Endothelial cell (in vitro differentiated cells): ENCODE data around the gene EEF1G. TPM values are rescaled to one million over a fixed set of nuclear protein-coding genes. Genes with fewer than 3 reads are reported as not detected.

Experiments
- DNase-seq: peaks from one replicate; pipeline ENCODE4 v3.0.0; 2021; ENCODE audit warnings: low spot score
- H3K27ac Mint-ChIP-seq: one replicate; pipeline ENCODE4 v1.8.0; 2021; ENCODE audit warnings: mixed read lengths, inconsistent platforms; ENCODE audit not compliant: unreplicated experiment
- H3K27me3 Mint-ChIP-seq: one replicate; pipeline ENCODE4 v1.8.0; 2021; ENCODE audit warnings: mild to moderate bottlenecking, moderate library complexity, mixed read lengths, inconsistent platforms; ENCODE audit not compliant: unreplicated experiment
- H3K36me3 Mint-ChIP-seq: one replicate; pipeline ENCODE4 v1.8.0; 2021; ENCODE audit warnings: mild to moderate bottlenecking, low read depth, mixed read lengths, inconsistent platforms; ENCODE audit not compliant: unreplicated experiment
- H3K4me1 Mint-ChIP-seq: one replicate; pipeline ENCODE4 v1.8.0; 2021; ENCODE audit warnings: mild to moderate bottlenecking, mixed read lengths, inconsistent platforms; ENCODE audit not compliant: unreplicated experiment
- H3K4me3 Mint-ChIP-seq: one replicate; pipeline ENCODE4 v1.8.0; 2021; ENCODE audit warnings: mild to moderate bottlenecking, mixed read lengths, inconsistent platforms; ENCODE audit not compliant: unreplicated experiment
- H3K9me3 Mint-ChIP-seq: one replicate; pipeline ENCODE4 v1.8.0; 2021; ENCODE audit warnings: mixed read lengths, inconsistent platforms; ENCODE audit not compliant: unreplicated experiment
- total RNA-seq: library from RNA; stranded (reverse); fragmentation: NEBNext Ultra II Directional; extraction: Animal tissue kit (Norgen Biotek cat#: 25700); gene quantifications from one replicate; pipeline ENCODE4 v1.2.1, GENCODE V29; 2021; ENCODE audit not compliant: unreplicated experiment
- TF ChIP-seq, protein P1 (sequence below): fragments of 200-600 bp; sonication (generic); IDR thresholded peaks from one replicate; pipeline ENCODE4 v1.5.0; 2021; ENCODE audit warnings: antibody characterized with exemption; ENCODE audit not compliant: unreplicated experiment

The EEF1G gene
- total RNA-seq, 1 donor from 2014 or later: 1,951 TPM

DNA sequence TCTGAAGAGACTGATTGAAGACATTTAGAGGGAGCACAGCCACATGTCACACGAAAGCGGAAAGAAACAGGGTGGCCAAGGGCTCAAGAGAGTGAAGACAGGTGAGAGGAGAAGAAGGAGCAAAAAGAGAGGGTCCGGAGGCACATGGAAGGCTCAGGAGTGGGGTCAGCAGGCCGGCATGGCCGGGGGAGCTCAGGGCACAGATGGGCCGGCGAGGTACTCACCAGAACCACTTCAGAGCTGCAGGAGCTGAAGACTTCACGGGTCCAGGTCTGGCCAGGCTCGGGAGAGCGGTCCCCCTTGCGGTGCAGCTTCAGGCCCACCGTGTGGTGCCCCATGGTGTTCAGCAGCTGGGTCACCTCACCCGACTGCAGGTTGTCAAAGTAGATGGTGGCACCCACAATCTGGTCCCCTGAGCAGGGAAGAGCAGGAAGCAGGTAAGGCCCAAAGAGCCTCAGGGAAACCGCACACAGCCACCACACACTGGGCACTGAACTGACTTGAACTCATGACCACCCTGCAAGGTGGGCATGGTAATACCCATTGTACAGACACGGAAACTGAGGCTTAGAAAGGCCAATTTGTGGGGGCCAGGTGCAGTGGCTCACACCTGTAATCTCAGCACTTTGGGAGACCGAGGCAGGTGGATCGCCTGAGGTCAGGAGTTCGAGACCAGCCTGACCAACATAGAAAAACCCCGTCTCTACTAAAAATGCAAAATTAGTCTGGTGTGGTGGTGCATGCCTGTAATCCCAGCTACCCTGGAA, 38.7 kb downstream of the EEF1G start:
- Mint-ChIP-seq H3K36me3 (peaks cover 52% of the 10 kb centered on the region), H3K9me3 (no peaks in the 10 kb centered on the region), H3K4me3 (peak overlapping the region; percentile 49), H3K4me1 (peaks cover 8% of the 10 kb centered on the region), H3K27me3 (peaks cover 10% of the 10 kb centered on the region), H3K27ac (no peak overlapping the region)
- TF ChIP-seq, protein P1, sequence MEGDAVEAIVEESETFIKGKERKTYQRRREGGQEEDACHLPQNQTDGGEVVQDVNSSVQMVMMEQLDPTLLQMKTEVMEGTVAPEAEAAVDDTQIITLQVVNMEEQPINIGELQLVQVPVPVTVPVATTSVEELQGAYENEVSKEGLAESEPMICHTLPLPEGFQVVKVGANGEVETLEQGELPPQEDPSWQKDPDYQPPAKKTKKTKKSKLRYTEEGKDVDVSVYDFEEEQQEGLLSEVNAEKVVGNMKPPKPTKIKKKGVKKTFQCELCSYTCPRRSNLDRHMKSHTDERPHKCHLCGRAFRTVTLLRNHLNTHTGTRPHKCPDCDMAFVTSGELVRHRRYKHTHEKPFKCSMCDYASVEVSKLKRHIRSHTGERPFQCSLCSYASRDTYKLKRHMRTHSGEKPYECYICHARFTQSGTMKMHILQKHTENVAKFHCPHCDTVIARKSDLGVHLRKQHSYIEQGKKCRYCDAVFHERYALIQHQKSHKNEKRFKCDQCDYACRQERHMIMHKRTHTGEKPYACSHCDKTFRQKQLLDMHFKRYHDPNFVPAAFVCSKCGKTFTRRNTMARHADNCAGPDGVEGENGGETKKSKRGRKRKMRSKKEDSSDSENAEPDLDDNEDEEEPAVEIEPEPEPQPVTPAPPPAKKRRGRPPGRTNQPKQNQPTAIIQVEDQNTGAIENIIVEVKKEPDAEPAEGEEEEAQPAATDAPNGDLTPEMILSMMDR: no peak
- DNase-seq: no peak

DNA sequence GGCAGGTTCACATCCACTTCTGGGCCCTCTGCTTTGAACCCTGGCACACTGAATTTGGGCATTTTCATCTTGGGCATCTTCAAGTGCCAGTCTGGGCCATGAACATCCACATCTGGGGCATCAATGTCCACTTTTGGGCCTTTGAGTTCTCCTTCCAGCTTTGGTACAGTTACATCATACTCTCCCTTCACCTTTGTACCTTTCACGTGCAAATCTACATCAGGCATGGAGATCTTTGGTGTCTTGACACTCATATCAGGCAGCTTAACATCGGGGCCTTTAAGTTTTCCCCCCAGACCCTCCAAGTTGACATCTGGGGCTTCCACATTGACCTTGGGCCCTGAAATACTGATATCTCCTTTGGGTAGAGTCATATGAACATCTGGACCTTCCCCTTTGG, 41.6 kb downstream of the EEF1G start:
- Mint-ChIP-seq H3K4me3 (peak overlapping the region; percentile 81), H3K9me3 (no peaks in the 10 kb centered on the region)

DNA sequence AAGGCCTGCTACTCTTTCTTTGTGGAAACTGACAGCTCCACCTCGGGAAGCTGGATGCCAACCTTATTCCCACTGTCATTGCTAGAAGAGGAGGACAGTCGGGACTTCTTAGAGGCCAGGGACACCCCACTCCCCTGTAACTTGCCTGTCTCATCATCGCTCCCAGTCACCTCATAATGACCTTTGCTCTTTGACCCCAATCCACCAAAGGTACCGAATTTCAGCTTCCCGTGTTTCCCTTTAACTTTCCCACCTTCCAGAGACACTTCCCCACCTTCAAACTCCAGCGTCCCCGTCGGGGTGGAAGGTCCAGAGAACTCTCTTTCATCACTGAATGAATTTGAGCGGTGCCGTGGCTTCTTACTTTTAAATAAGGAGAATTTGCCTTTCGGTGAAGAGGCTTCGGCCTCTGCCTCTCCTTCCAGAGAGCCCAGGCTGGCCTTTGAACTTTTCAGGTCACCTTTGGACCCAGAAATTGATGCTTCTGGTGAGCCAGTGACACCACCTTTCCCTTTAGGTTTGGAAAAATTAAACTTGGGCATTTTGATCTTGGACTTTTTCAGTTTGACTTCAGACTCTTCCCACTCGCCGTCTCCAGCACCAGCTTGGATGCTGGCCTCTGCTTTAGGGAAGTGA, 56.8 kb downstream of the EEF1G start:
- H3K4me3 Mint-ChIP-seq: no peak overlapping the region
- peaks cover 6% of the 10 kb centered on the region for H3K27me3 Mint-ChIP-seq
- peak overlapping the region; percentile 52 for H3K27ac Mint-ChIP-seq
- DNase-seq: no peak
- no peaks in the 10 kb centered on the region for H3K4me1 Mint-ChIP-seq
- no peaks in the 10 kb centered on the region for H3K9me3 Mint-ChIP-seq
- TF ChIP-seq, protein P1: no peak
- peaks cover 51% of the 10 kb centered on the region for H3K36me3 Mint-ChIP-seq

More for the DNA sequence above, 41.6 kb downstream of the EEF1G start:
- Mint-ChIP-seq H3K27me3 (peaks cover 6% of the 10 kb centered on the region), H3K27ac (no peak overlapping the region), H3K4me1 (no peaks in the 10 kb centered on the region), H3K36me3 (peaks cover 80% of the 10 kb centered on the region)
- no peak for DNase-seq
- TF ChIP-seq, protein P1: no peak

DNA sequence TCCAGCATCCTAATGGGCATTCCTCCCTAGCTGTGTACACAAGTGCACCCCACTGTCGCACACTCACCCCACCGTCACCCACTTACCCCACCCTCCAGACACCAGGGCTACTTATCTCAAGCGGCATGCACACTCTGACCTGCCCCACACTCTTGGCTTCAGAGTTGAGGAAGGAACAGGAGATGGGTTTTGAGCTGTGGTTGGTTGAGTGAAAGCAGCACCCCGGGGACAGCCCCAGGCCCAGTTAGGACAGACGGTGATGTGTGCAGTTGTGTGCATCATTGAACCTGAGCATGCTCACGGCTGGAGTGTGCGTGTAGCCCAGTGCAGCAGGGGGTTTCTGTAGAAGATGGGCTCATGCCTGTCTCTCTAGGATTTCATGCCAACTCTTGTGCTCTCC, 59.5 kb downstream of the EEF1G start:
- Mint-ChIP-seq H3K36me3 (peaks cover 28% of the 10 kb centered on the region), H3K4me1 (no peaks in the 10 kb centered on the region), H3K9me3 (no peaks in the 10 kb centered on the region), H3K27me3 (peaks cover 8% of the 10 kb centered on the region), H3K4me3 (no peak overlapping the region), H3K27ac (no peak overlapping the region)
- no peak for DNase-seq
- TF ChIP-seq, protein P1: no peak

DNA sequence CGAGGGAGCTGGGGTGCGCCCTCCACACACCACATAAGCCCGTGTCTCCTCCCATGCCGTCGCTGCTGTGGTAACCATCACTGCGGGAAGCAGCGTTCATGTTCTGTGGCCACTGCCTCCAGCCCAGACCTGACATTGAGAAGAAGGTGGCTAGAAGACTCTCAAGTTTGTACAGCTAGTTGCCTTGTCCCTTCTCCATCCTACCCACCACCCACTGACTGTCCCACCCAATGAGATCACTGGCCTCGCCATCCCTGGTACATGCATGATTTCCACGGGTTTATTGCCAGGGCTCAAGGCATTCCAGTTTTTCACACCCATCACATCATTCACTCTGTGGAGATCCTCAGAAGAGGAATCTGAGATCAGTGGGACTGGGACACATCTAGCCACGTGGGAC, 60.1 kb downstream of the EEF1G start:
- H3K9me3 Mint-ChIP-seq: no peaks in the 10 kb centered on the region
- peaks cover 1% of the 10 kb centered on the region for H3K4me1 Mint-ChIP-seq
- H3K36me3 Mint-ChIP-seq: peaks cover 23% of the 10 kb centered on the region
- peaks cover 8% of the 10 kb centered on the region for H3K27me3 Mint-ChIP-seq
- TF ChIP-seq, protein P1: no peak
- H3K4me3 Mint-ChIP-seq: no peak overlapping the region
- DNase-seq: no peak
- H3K27ac Mint-ChIP-seq: no peak overlapping the region
